Measurements from ENCODE around the gene BACH2. TPM values are rescaled to one million over a fixed set of nuclear protein-coding genes. Genes with fewer than 3 reads are reported as not detected.

Gene BACH2
- total and polyA plus RNA-seq, 2 of the 8 experiments (the other 6 are each of a cell fraction or from before 2014, with no cell fraction given), result 1.9 to 5.9 TPM

DNA sequence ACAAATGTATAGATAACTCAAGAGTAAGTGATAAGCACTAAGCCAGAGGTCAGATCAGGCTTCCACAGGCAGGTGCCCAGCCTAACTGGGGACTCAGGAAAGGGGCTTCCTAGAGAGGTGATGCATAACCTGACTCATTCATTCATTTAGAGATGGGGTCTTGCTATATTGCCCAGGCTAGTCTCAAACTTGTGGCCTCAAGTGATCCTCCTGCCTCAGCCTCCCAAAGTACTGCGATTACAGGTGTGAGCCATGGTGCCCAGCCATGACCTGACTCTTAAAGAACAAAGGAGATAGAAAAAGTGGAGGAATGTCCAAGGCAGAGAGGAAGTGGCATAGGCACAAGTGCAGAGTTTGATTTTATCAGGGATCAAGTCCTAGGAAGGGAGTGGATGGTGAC is 360.5 kb downstream of the BACH2 start (continued):
- TF ChIP-seq, protein P1, sequence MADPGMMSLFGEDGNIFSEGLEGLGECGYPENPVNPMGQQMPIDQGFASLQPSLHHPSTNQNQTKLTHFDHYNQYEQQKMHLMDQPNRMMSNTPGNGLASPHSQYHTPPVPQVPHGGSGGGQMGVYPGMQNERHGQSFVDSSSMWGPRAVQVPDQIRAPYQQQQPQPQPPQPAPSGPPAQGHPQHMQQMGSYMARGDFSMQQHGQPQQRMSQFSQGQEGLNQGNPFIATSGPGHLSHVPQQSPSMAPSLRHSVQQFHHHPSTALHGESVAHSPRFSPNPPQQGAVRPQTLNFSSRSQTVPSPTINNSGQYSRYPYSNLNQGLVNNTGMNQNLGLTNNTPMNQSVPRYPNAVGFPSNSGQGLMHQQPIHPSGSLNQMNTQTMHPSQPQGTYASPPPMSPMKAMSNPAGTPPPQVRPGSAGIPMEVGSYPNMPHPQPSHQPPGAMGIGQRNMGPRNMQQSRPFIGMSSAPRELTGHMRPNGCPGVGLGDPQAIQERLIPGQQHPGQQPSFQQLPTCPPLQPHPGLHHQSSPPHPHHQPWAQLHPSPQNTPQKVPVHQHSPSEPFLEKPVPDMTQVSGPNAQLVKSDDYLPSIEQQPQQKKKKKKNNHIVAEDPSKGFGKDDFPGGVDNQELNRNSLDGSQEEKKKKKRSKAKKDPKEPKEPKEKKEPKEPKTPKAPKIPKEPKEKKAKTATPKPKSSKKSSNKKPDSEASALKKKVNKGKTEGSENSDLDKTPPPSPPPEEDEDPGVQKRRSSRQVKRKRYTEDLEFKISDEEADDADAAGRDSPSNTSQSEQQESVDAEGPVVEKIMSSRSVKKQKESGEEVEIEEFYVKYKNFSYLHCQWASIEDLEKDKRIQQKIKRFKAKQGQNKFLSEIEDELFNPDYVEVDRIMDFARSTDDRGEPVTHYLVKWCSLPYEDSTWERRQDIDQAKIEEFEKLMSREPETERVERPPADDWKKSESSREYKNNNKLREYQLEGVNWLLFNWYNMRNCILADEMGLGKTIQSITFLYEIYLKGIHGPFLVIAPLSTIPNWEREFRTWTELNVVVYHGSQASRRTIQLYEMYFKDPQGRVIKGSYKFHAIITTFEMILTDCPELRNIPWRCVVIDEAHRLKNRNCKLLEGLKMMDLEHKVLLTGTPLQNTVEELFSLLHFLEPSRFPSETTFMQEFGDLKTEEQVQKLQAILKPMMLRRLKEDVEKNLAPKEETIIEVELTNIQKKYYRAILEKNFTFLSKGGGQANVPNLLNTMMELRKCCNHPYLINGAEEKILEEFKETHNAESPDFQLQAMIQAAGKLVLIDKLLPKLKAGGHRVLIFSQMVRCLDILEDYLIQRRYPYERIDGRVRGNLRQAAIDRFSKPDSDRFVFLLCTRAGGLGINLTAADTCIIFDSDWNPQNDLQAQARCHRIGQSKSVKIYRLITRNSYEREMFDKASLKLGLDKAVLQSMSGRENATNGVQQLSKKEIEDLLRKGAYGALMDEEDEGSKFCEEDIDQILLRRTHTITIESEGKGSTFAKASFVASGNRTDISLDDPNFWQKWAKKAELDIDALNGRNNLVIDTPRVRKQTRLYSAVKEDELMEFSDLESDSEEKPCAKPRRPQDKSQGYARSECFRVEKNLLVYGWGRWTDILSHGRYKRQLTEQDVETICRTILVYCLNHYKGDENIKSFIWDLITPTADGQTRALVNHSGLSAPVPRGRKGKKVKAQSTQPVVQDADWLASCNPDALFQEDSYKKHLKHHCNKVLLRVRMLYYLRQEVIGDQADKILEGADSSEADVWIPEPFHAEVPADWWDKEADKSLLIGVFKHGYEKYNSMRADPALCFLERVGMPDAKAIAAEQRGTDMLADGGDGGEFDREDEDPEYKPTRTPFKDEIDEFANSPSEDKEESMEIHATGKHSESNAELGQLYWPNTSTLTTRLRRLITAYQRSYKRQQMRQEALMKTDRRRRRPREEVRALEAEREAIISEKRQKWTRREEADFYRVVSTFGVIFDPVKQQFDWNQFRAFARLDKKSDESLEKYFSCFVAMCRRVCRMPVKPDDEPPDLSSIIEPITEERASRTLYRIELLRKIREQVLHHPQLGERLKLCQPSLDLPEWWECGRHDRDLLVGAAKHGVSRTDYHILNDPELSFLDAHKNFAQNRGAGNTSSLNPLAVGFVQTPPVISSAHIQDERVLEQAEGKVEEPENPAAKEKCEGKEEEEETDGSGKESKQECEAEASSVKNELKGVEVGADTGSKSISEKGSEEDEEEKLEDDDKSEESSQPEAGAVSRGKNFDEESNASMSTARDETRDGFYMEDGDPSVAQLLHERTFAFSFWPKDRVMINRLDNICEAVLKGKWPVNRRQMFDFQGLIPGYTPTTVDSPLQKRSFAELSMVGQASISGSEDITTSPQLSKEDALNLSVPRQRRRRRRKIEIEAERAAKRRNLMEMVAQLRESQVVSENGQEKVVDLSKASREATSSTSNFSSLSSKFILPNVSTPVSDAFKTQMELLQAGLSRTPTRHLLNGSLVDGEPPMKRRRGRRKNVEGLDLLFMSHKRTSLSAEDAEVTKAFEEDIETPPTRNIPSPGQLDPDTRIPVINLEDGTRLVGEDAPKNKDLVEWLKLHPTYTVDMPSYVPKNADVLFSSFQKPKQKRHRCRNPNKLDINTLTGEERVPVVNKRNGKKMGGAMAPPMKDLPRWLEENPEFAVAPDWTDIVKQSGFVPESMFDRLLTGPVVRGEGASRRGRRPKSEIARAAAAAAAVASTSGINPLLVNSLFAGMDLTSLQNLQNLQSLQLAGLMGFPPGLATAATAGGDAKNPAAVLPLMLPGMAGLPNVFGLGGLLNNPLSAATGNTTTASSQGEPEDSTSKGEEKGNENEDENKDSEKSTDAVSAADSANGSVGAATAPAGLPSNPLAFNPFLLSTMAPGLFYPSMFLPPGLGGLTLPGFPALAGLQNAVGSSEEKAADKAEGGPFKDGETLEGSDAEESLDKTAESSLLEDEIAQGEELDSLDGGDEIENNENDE (IDR thresholded peaks at IDR 0.05; ENCODE audit: insufficient replicate concordance, low read length), result no peak
- no peak for TF ChIP-seq SAP30 (IDR thresholded peaks at IDR 0.05; ENCODE audit: insufficient read depth, insufficient replicate concordance, low read length)
- TF ChIP-seq CBX8 (IDR thresholded peaks at IDR 0.05; ENCODE audit: borderline replicate concordance, low read depth, low read length), result no peak
- TF ChIP-seq KDM5A (IDR thresholded peaks at IDR 0.05; ENCODE audit: low read length), result no peak
- TF ChIP-seq GTF2F1 (IDR thresholded peaks at IDR 0.05; ENCODE audit: borderline replicate concordance, low read depth, low read length), result no peak
- TF ChIP-seq ZNF274 (IDR thresholded peaks at IDR 0.05; ENCODE audit: borderline replicate concordance, extremely low read depth, low read length), result no peak
- no peak for TF ChIP-seq CTBP2 (IDR thresholded peaks at IDR 0.05; ENCODE audit: borderline replicate concordance, insufficient read depth, insufficient read length, low read length)
- TF ChIP-seq SP1 (IDR thresholded peaks at IDR 0.05; ENCODE audit: low read depth, low read length), result no peak
- TF ChIP-seq RAD21 (IDR thresholded peaks at IDR 0.05 in 1 of 2, conservative IDR thresholded peaks at IDR 0.05 in 1 of 2; ENCODE audit: low read depth in 2 of 2, low read length in 2 of 2), result no peak
- TF ChIP-seq GABPA (IDR thresholded peaks at IDR 0.05; ENCODE audit: borderline replicate concordance, insufficient read depth, low read length), result no peak
- no peak for TF ChIP-seq POLR2A (IDR thresholded peaks at IDR 0.05; ENCODE audit: control extremely low read depth in 1 of 2, low read depth in 2 of 2, low read length in 2 of 2)
- no peak for TF ChIP-seq KDM1A (IDR thresholded peaks at IDR 0.05; ENCODE audit: borderline replicate concordance, low read length)
